ENCODE measurements around the gene TAF11. TPM values are rescaled to one million over a fixed set of nuclear protein-coding genes. Genes with fewer than 3 reads are reported as not detected.
"Not testable (repeated sequence)": the region's sequence is repeated elsewhere in the genome, so short reads cannot be mapped to it uniquely, and the experiment has no call there.

The TAF11 gene
- total RNA-seq, 1 experiment from 2014 or later: 49.4 TPM

- H4K8ac ChIP-seq (replicated peaks; ENCODE audit: insufficient read length, low read depth, low read length): no peak overlapping the region
- Mint-ChIP-seq H3K36me3 (ENCODE audit: insufficient read depth in 1 of 3, low read depth in 3 of 3) (peaks cover 15 to 35% (median 34%) of the 10 kb centered on the region in 3 experiments), H3K27me3 (ENCODE audit: low read depth) (no peaks in the 10 kb centered on the region), H3K9me3 (peaks cover 0 to 4% of the 10 kb centered on the region in 2 experiments; a peak in 1 of 5 replicates), H3K4me3 (no peak overlapping the region), H3K4me1 (peaks cover 8% of the 10 kb centered on the region in 2 experiments), H3K27ac (no peak overlapping the region)
- H4K5ac ChIP-seq (ENCODE audit: insufficient read length, low read depth, low read length): no peak overlapping the region
- peaks cover 3% of the 10 kb centered on the region for H3K79me1 ChIP-seq (ENCODE audit: insufficient read depth, low read depth, low read length, poor library complexity, severe bottlenecking)
- no peak overlapping the region for H2BK12ac ChIP-seq (ENCODE audit: insufficient read length, low read depth, low read length)
- no peak overlapping the region for H2AK5ac ChIP-seq (ENCODE audit: insufficient read length, low read length)
- H3K23me2 ChIP-seq (ENCODE audit: insufficient read length, low read depth, low read length, poor library complexity, severe bottlenecking): peaks cover 13% of the 10 kb centered on the region
- H4K20me1 ChIP-seq (ENCODE audit: control insufficient read depth, insufficient read depth, insufficient read length): no peaks in the 10 kb centered on the region
- H3K23ac ChIP-seq (ENCODE audit: insufficient read length, low read depth, low read length): no peak overlapping the region
- no peak overlapping the region for H3K18ac ChIP-seq (ENCODE audit: insufficient read length, low read depth, low read length)
- no peak overlapping the region for H2AFZ ChIP-seq (ENCODE audit: low read length)
- H3K9ac ChIP-seq (ENCODE audit: extremely low read depth, insufficient read length, low read length): no peak overlapping the region
- no peak overlapping the region for H3T11ph ChIP-seq (ENCODE audit: low read length)
- H3K4ac ChIP-seq (ENCODE audit: low read depth, low read length): no peak overlapping the region
- H2BK5ac ChIP-seq (ENCODE audit: insufficient read length, low read length): no peak overlapping the region
- no CpG with 5 or more reads among the region's 2 CpGs for WGBS (ENCODE audit: extremely low coverage, insufficient read length, low lambda C conversion rate)
- H3K4me2 ChIP-seq (ENCODE audit: insufficient read depth, insufficient read length, low read length): no peak overlapping the region
- H3K14ac ChIP-seq (ENCODE audit: insufficient read depth, low read length): no peak overlapping the region
- no peak overlapping the region for H4K91ac ChIP-seq (ENCODE audit: insufficient read length, low read depth, low read length)
- H3K4me1 ChIP-seq (ENCODE audit: insufficient read depth, low read length): no peaks in the 10 kb centered on the region
- peaks cover 6% of the 10 kb centered on the region for H3K79me2 ChIP-seq (ENCODE audit: insufficient read depth, low read length)
- no peak for TF ChIP-seq CTCF (conservative IDR thresholded peaks at IDR 0.05)
- no peaks in the 10 kb centered on the region for H3K27me3 ChIP-seq (ENCODE audit: insufficient read depth, low read length)
- DNase-seq: no peak
- no peak overlapping the region for H2BK20ac ChIP-seq (ENCODE audit: low read depth, low read length, poor library complexity, severe bottlenecking)
- no peak overlapping the region for H2BK15ac ChIP-seq (ENCODE audit: low read depth, low read length)
- no peak overlapping the region for H3K27ac ChIP-seq (ENCODE audit: insufficient read length, low read depth, low read length)
- no peak overlapping the region for H3K56ac ChIP-seq (ENCODE audit: insufficient read length, low read depth, low read length)
- H2BK120ac ChIP-seq (ENCODE audit: low read depth, low read length, poor library complexity, severe bottlenecking): no peak overlapping the region
- no peaks in the 10 kb centered on the region for H3K9me3 ChIP-seq (ENCODE audit: control insufficient read depth, low read depth, low read length)
These were observed 2.8 kb downstream of the TAF11 start for GRCh38 chr6:34884996-34885395.

- H2BK20ac ChIP-seq (ENCODE audit: low read depth, low read length, poor library complexity, severe bottlenecking); H4K8ac ChIP-seq (replicated peaks; ENCODE audit: insufficient read length, low read depth, low read length); H2BK120ac ChIP-seq (ENCODE audit: low read depth, low read length, poor library complexity, severe bottlenecking); H3K9me3 Mint-ChIP-seq; H3K9me3 ChIP-seq (ENCODE audit: control insufficient read depth, low read depth, low read length); H3K4me2 ChIP-seq (ENCODE audit: insufficient read depth, insufficient read length, low read length); H3K4me1 ChIP-seq (ENCODE audit: insufficient read depth, low read length); H2BK5ac ChIP-seq (ENCODE audit: insufficient read length, low read length); H3K79me2 ChIP-seq (ENCODE audit: insufficient read depth, low read length); DNase-seq; H2BK12ac ChIP-seq (ENCODE audit: insufficient read length, low read depth, low read length); H3K27ac ChIP-seq (ENCODE audit: insufficient read length, low read depth, low read length); H4K20me1 ChIP-seq (ENCODE audit: control insufficient read depth, insufficient read depth, insufficient read length); H3K18ac ChIP-seq (ENCODE audit: insufficient read length, low read depth, low read length); H3T11ph ChIP-seq (ENCODE audit: low read length); H3K27ac Mint-ChIP-seq; H2BK15ac ChIP-seq (ENCODE audit: low read depth, low read length); H4K5ac ChIP-seq (ENCODE audit: insufficient read length, low read depth, low read length); H3K4me3 Mint-ChIP-seq; H3K9ac ChIP-seq (ENCODE audit: extremely low read depth, insufficient read length, low read length); H2AFZ ChIP-seq (ENCODE audit: low read length); H4K91ac ChIP-seq (ENCODE audit: insufficient read length, low read depth, low read length); H3K23ac ChIP-seq (ENCODE audit: insufficient read length, low read depth, low read length); H3K4ac ChIP-seq (ENCODE audit: low read depth, low read length); H3K79me1 ChIP-seq (ENCODE audit: insufficient read depth, low read depth, low read length, poor library complexity, severe bottlenecking); H3K27me3 Mint-ChIP-seq (ENCODE audit: low read depth); H3K56ac ChIP-seq (ENCODE audit: insufficient read length, low read depth, low read length); H3K14ac ChIP-seq (ENCODE audit: insufficient read depth, low read length); H3K27me3 ChIP-seq (ENCODE audit: insufficient read depth, low read length); H2AK5ac ChIP-seq (ENCODE audit: insufficient read length, low read length): not testable (repeated sequence)
- Mint-ChIP-seq H3K4me1 (peaks cover 6 to 11% of the 10 kb centered on the region in 2 experiments), H3K36me3 (ENCODE audit: insufficient read depth in 1 of 3, low read depth in 3 of 3) (peaks cover 17 to 42% (median 41%) of the 10 kb centered on the region in 3 experiments)
- WGBS (ENCODE audit: extremely low coverage, insufficient read length, low lambda C conversion rate): no CpG with 5 or more reads among the region's 1 CpG
- peaks cover 10% of the 10 kb centered on the region for H3K23me2 ChIP-seq (ENCODE audit: insufficient read length, low read depth, low read length, poor library complexity, severe bottlenecking)
These were observed 3.8 kb downstream of the TAF11 start for GRCh38 chr6:34884073-34884472.
